GM12875 (cell line): ENCODE measurements around the gene UNC5B.

Experiments
- H3K4me3 ChIP-seq: one replicate; pipeline ENCODE4 v1.5.1; 2011; ENCODE audit warnings: low read depth, low read length, control low read depth
- CTCF ChIP-seq: IDR thresholded peaks from 2 replicates; pipeline ENCODE4 v1.5.1; 2011; ENCODE audit warnings: low read depth, mild to moderate bottlenecking, control low read depth, inconsistent platforms, low read length, moderate library complexity, borderline replicate concordance; ENCODE audit not compliant: insufficient read depth

UNC5B gene

GRCh38 chr10:71321386-71321785 lies 109.0 kb downstream of the UNC5B start:
- H3K4me3 ChIP-seq, result no peak overlapping the region
- TF ChIP-seq CTCF, result no peak

DNA sequence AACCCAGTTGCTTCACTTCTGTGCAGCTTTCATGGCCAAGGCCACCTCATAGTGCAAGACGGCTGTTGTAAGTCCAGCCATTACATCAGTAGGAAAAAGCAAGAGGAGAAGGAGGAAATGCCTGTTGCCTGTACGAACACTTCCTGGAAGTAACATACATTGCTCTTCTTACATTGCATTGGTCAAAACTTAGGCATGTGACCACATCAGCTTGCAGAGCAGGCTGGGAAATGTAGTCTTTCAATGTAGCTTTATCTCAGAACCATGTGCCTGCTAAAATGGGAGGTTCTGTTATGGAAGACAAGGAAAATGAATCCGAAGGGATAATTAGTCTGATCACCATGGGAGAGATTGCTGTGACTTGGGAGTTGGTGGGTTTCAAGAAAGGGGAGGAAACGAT lies 111.0 kb downstream of the UNC5B start:
- H3K4me3 ChIP-seq, result no peak overlapping the region
- no peak for TF ChIP-seq CTCF

GRCh38 chr10:71324743-71325142 lies 112.4 kb downstream of the UNC5B start:
- no peak for TF ChIP-seq CTCF
- H3K4me3 ChIP-seq, result no peak overlapping the region

GRCh38 chr10:71325267-71325666 lies 112.9 kb downstream of the UNC5B start:
- TF ChIP-seq CTCF, result no peak
- H3K4me3 ChIP-seq, result no peak overlapping the region

- TF ChIP-seq CTCF, result no peak
- H3K4me3 ChIP-seq, result no peak overlapping the region
These were observed 114.1 kb downstream of the UNC5B start for GRCh38 chr10:71326464-71326881.

GRCh38 chr10:71330789-71331404 lies 118.5 kb downstream of the UNC5B start:
- no peak for TF ChIP-seq CTCF
- H3K4me3 ChIP-seq, result no peak overlapping the region

DNA sequence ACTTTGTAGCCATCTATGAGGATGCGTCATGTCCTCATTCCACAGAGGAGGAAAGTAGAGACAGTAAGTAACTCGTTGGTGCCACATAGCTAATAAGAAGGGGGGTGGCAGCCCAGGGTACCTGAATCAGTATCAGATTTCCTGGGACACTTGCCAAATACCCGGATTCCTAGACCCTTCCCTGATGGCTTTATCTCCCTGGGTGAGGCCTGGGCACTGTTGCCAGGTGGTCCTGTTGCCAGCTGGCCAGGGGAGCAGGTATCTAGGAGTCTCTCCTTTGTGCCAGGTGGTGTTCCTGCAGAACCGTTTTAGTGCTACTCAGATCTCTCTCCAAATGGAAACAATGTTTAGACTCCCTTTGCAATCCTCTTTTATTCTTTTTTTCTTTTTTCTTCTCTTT lies 119.4 kb downstream of the UNC5B start:
- no peak for TF ChIP-seq CTCF
- no peak overlapping the region for H3K4me3 ChIP-seq
